Smooth muscle cell (in vitro differentiated cells): ENCODE measurements around the gene XCL1. TPM values are rescaled to one million over a fixed set of nuclear protein-coding genes. Genes with fewer than 3 reads are reported as not detected.
A peak's percentile ranks its signal among the peaks of the same experiment; 100 is the strongest.

Experiments used
- DNase-seq: peaks from one replicate; lab custom pipeline; 2025; ENCODE audit not compliant: unreplicated experiment; lab: John Stamatoyannopoulos, UW
- H2AFZ ChIP-seq: fragments of 200-600 bp; sonication (generic); 2 replicates; pipeline ENCODE4 v1.6.0; 2016; ENCODE audit warnings: antibody characterized with exemption, low read depth, mild to moderate bottlenecking
- H3F3A ChIP-seq: fragments of 200-600 bp; sonication (generic); 2 replicates; pipeline ENCODE4 v1.6.0; 2017; ENCODE audit warnings: antibody characterized with exemption, low read depth
- H3K27ac ChIP-seq: fragments of 200-600 bp; sonication (generic); 2 replicates; pipeline ENCODE4 v1.5.1; 2016; ENCODE audit warnings: low read depth, mild to moderate bottlenecking
- H3K27me3 ChIP-seq: fragments of 200-600 bp; sonication (generic); 2 replicates; pipeline ENCODE4 v1.6.1; 2016; ENCODE audit warnings: low read depth, mild to moderate bottlenecking
- H3K36me3 ChIP-seq: fragments of 200-600 bp; sonication (generic); 2 replicates; pipeline ENCODE4 v1.5.1; 2016; ENCODE audit warnings: low read depth
- H3K4me1 ChIP-seq: fragments of 200-600 bp; sonication (generic); 2 replicates; pipeline ENCODE4 v1.5.1; 2016; ENCODE audit warnings: low read depth
- H3K4me2 ChIP-seq: fragments of 200-600 bp; sonication (generic); 2 replicates; pipeline ENCODE4 v1.6.0; 2016; ENCODE audit warnings: mild to moderate bottlenecking
- H3K4me3 ChIP-seq: fragments of 200-600 bp; sonication (generic); 2 replicates; pipeline ENCODE4 v1.5.1; 2016; ENCODE audit warnings: mild to moderate bottlenecking
- H3K79me2 ChIP-seq: fragments of 200-600 bp; sonication (generic); 2 replicates; pipeline ENCODE4 v1.6.0; 2016; ENCODE audit warnings: low read depth, mild to moderate bottlenecking
- H3K9ac ChIP-seq: fragments of 200-600 bp; sonication (generic); 2 replicates; pipeline ENCODE4 v1.6.0; 2016; ENCODE audit warnings: low read depth
- H3K9me3 ChIP-seq: fragments of 200-600 bp; sonication (generic); replicated peaks from 2 replicates; pipeline ENCODE4 v1.5.1; 2016; ENCODE audit warnings: low read depth
- H4K20me1 ChIP-seq: fragments of 200-600 bp; sonication (generic); 2 replicates; pipeline ENCODE4 v1.6.0; 2016; ENCODE audit warnings: low read depth
- CTCF ChIP-seq: fragments of 200-600 bp; sonication (generic); IDR thresholded peaks from 2 replicates; pipeline ENCODE4 v1.5.1; 2017; ENCODE audit warnings: borderline replicate concordance, mild to moderate bottlenecking, antibody characterized with exemption; ENCODE audit not compliant: insufficient read depth, poor library complexity, severe bottlenecking
- WGBS: methylation state at CpG from one replicate; pipeline ENCODE4 v1.1.7; 2016; ENCODE audit warnings: low lambda C conversion rate; 5-methylcytosine and 5-hydroxymethylcytosine counted together
- polyA plus RNA-seq: library from polyadenylated mRNA; unstranded; fragments of >200 nt; fragmentation: Nextera tagmentation; extraction: Ambion mirVana; gene quantifications from 2 replicates; pipeline ENCODE4 v1.2.1, GENCODE V29; 2016
- total RNA-seq: library from RNA; depleted of rRNA; stranded (reverse); fragments of >200 nt; gene quantifications from 2 replicates; pipeline ENCODE4 v1.2.3, GENCODE V29; 2014

The XCL1 gene
- total and polyA plus RNA-seq, 2 experiments from 2014 or later = 0.45 TPM; not detected in 1

- Histone ChIP-seq H2AFZ (no peak overlapping the region), H3K27me3 (no peaks in the 10 kb centered on the region), H3F3A (no peaks in the 10 kb centered on the region), H3K4me2 (peak overlapping the region; percentile 72), H3K27ac (no peak overlapping the region), H3K4me3 (peak overlapping the region; percentile 7), H3K36me3 (no peaks in the 10 kb centered on the region), H4K20me1 (no peaks in the 10 kb centered on the region), H3K79me2 (no peaks in the 10 kb centered on the region), H3K9me3 (no peaks in the 10 kb centered on the region), H3K4me1 (peaks cover 7% of the 10 kb centered on the region), H3K9ac (no peak overlapping the region)
- no peak for TF ChIP-seq CTCF
- DNase-seq = no peak
- WGBS = 45% methylated on average over 20 of the region's 20 CpGs
Observed at GRCh38 chr1:168608796-168609715, 32.7 kb downstream of the XCL1 start.

DNA sequence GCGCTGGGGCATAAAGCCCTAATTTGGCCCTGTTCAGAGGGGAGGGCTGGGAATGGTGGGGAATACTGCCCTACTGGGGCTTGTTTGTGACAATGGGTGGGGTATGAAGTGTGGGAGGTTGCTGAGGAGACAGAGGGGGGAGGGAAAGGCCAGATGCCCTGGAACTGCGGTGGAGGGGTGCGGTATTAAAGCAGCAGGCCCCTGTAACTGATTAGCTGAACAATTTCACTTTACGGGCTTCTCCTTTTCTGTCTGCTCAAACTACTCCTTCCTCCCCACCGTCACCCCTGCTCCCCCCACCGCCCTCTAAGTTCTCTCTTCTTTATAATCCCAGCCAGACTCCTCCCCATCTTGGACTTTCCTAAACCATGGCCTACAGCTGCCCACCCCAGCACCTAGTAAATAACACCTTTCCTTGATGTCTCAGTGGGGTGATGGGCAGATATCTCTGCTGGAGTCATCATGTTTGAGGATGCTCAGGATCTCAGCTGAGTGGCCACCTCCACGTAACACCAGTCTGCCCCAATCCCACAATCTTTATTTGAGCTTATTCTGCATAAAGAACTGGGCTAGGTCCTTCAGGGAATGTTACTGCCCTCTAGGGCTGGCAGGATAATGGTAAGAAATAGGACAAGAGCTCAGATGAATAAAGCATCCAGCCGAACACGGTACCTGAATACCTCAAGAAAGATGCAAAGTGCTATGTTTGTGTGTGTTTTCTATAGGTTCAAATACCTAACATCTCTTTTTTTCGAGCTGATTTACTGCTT lies 33.5 kb downstream of the XCL1 start:
- no peak overlapping the region for H3K27ac ChIP-seq
- no peaks in the 10 kb centered on the region for H3K36me3 ChIP-seq
- WGBS = 56% methylated on average over 10 of the region's 10 CpGs
- H4K20me1 ChIP-seq = no peaks in the 10 kb centered on the region
- no peaks in the 10 kb centered on the region for H3K9me3 ChIP-seq
- peaks cover 10% of the 10 kb centered on the region for H3K4me1 ChIP-seq
- no peaks in the 10 kb centered on the region for H3F3A ChIP-seq
- H3K27me3 ChIP-seq = no peaks in the 10 kb centered on the region
- H3K79me2 ChIP-seq = no peaks in the 10 kb centered on the region
- no peak for DNase-seq
- TF ChIP-seq CTCF = no peak
- no peak overlapping the region for H3K9ac ChIP-seq
- no peak overlapping the region for H2AFZ ChIP-seq
- peak overlapping the region; percentile 7 for H3K4me3 ChIP-seq
- peak overlapping the region; percentile 72 for H3K4me2 ChIP-seq

DNA sequence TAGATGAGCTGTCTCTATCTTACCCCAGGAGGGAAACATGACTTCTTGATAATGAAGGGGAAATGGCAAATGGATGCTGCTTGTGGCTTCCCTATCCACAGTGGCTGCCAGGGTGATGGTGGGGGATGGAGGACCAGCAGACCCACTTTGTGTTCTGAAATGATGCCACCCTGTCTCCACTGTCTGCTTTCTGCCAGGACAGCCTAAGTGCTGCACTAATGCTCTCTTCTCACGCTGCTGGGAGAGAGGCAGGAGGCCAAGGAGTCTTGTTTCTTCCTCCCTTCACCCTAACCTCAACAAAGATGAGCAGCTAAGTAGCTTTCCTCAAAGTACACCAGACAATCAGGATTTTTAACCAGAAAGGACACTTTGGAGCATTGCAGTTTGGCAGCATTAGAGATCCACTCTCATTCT lies 36.6 kb downstream of the XCL1 start:
- no peaks in the 10 kb centered on the region for H3K36me3 ChIP-seq
- H3F3A ChIP-seq = no peaks in the 10 kb centered on the region
- H3K27ac ChIP-seq = no peak overlapping the region
- H4K20me1 ChIP-seq = no peaks in the 10 kb centered on the region
- no peak overlapping the region for H2AFZ ChIP-seq
- no peaks in the 10 kb centered on the region for H3K27me3 ChIP-seq
- H3K4me2 ChIP-seq = no peak overlapping the region
- no peaks in the 10 kb centered on the region for H3K9me3 ChIP-seq
- 94% methylated on average over 1 of the region's 1 CpG for WGBS
- H3K9ac ChIP-seq = no peak overlapping the region
- H3K4me3 ChIP-seq = no peak overlapping the region
- no peak for TF ChIP-seq CTCF
- no peak for DNase-seq
- H3K4me1 ChIP-seq = peaks cover 10% of the 10 kb centered on the region
- no peaks in the 10 kb centered on the region for H3K79me2 ChIP-seq
